ENCODE results near the gene FOXE3. TPM values are rescaled to one million over a fixed set of nuclear protein-coding genes. Genes with fewer than 3 reads are reported as not detected.

Gene FOXE3
- total and polyA plus RNA-seq, 9 of the 15 experiments (the other 6 are each of a cell fraction or from before 2014, with no cell fraction given) = not detected

- peak; percentile 48; the same call in 1 of the 2 replicates for TF ChIP-seq REST (IDR thresholded peaks at IDR 0.05; ENCODE audit: borderline replicate concordance)
- no peak for TF ChIP-seq REST (CRISPR knock-in tag; IDR thresholded peaks at IDR 0.05; ENCODE audit: low read depth)
- TF ChIP-seq ZNF124 (CRISPR knock-in tag; IDR thresholded peaks at IDR 0.05) = no peak
- TF ChIP-seq RBM22 (IDR thresholded peaks at IDR 0.05; ENCODE audit: low read depth, low read length, poor library complexity, severe bottlenecking) = no peak
- peak; percentile 30; the same call in 1 of the 2 replicates for TF ChIP-seq ETV1 (tag; conservative IDR thresholded peaks at IDR 0.05; ENCODE audit: low read depth)
- TF ChIP-seq PREB (CRISPR knock-in tag; IDR thresholded peaks at IDR 0.05) = no peak
- TF ChIP-seq LCOR (CRISPR knock-in tag; IDR thresholded peaks at IDR 0.05) = no peak
- TF ChIP-seq PTRF (tag; IDR thresholded peaks at IDR 0.05) = no peak
- no peak for TF ChIP-seq HMG20A (CRISPR knock-in tag; conservative IDR thresholded peaks at IDR 0.05)
- TF ChIP-seq HDAC3 (IDR thresholded peaks at IDR 0.05; ENCODE audit: borderline replicate concordance, partially characterized antibody) = no peak
These were observed 33.9 kb downstream of the FOXE3 start (continued) for GRCh38 chr1:47449822-47450552.

Data from K562 (cell line).